Retinal pigment epithelial cell (primary cell): ENCODE results near the gene SPRR2E.
"Not testable (repeated sequence)": the region's sequence is repeated elsewhere in the genome, so short reads cannot be mapped to it uniquely, and the experiment has no call there.

Source experiments
- DNase-seq: peaks from one replicate; pipeline ENCODE4 v3.0.0-alpha.2; 2010; ENCODE audit warnings: low read depth
- H3K4me3 ChIP-seq: 2 replicates; pipeline ENCODE4 v1.5.1; 2011; ENCODE audit warnings: mild to moderate bottlenecking, low read length, control low read depth, moderate library complexity
- TF ChIP-seq, protein P1 (sequence below): conservative IDR thresholded peaks from 2 replicates; pipeline ENCODE4 v1.5.1; 2011; ENCODE audit warnings: low read depth, low read length, control low read depth, inconsistent platforms

SPRR2E gene

DNA sequence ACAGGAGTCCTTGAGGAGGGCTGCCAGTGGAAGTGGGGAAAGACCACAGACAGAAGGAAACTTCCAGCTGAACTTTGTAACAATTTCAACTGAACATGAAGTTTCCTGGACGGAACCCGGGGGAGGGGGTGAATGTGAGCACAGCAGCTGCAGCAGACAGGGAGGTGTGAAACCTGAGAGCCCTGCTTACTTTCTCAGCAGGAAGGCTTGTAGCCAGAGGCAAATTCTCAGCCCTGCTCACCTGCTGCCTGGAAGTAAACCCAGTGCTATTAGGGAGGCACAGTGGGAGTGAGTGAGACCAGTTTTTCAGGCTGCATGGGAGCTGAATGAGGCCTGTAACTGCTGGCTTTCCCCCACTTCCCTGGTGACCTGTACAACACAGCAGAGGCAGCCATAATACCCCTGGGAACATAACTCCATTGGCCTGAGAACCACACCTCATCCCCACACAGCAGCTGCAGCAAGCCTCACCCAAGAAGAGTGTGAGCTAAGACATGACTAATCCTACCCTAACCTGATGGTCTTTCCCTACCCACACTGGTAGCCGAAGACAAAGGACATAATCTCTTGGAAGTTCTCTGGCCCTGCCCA, 28.6 kb upstream of the SPRR2E start:
- no peak overlapping the region for H3K4me3 ChIP-seq
- TF ChIP-seq, protein P1, sequence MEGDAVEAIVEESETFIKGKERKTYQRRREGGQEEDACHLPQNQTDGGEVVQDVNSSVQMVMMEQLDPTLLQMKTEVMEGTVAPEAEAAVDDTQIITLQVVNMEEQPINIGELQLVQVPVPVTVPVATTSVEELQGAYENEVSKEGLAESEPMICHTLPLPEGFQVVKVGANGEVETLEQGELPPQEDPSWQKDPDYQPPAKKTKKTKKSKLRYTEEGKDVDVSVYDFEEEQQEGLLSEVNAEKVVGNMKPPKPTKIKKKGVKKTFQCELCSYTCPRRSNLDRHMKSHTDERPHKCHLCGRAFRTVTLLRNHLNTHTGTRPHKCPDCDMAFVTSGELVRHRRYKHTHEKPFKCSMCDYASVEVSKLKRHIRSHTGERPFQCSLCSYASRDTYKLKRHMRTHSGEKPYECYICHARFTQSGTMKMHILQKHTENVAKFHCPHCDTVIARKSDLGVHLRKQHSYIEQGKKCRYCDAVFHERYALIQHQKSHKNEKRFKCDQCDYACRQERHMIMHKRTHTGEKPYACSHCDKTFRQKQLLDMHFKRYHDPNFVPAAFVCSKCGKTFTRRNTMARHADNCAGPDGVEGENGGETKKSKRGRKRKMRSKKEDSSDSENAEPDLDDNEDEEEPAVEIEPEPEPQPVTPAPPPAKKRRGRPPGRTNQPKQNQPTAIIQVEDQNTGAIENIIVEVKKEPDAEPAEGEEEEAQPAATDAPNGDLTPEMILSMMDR: no peak
- DNase-seq: peak; percentile 46

DNA sequence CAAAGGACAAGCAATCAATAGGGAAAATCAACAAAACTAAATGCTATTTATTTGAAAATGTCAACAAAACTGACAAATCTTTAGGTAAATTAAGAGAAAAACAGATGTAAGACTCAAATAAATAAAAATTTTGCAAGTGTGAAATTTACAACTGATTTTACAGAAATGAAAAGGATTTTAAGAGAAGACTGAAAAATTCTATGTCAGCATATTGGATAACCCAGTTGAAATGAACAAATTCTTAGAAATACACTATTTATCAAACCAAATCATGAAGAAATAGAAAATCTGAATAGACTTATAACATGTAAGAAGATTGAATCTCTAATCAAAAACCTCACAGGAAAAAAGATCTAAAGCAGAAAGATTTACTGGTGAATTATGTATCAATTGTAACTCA, 26.6 kb upstream of the SPRR2E start:
- TF ChIP-seq, protein P1: no peak
- H3K4me3 ChIP-seq: no peak overlapping the region
- DNase-seq: no peak

DNA sequence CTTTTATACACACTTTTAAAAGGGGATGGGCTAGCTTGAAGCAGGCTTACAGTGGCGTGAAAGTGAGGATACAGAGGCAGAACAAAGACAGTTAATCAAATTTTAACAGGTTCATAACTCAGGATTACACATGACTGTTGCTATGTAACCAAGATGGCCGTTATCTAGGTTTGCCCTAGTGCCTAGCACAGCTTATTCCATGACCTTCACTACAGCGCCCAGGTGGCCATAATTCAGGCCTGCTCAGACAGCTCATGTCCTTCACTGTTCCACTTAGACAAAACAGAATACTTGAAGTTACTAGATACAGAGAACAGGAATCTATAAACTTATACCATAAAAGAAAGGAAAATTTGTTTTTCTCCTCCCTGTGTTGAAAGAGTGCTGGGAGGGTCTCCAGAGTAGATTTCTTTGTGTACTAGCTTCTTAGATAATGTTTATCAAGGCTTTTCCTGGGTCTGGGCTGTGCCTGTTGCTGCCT, 25.2 kb upstream of the SPRR2E start:
- no peak overlapping the region for H3K4me3 ChIP-seq
- TF ChIP-seq, protein P1: no peak
- DNase-seq: no peak

DNA sequence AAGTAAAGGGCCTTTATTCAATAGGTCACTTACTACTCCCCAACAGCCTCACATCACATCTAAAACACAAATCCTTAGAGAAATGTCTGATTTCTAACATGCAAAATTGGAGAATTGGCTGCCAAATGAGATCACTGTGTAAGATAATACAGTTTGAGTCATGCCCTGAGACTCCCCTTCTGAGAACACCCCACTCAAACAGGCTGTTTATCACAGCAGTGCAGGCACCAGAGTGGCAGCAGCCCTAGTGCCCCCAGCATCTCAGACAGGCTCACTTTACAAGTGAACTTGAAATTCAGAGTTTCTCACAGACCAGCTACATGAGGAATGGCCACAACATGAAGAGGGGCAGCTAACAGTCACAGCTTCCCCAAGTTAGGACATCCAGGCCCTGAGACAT, 20.9 kb upstream of the SPRR2E start:
- not testable (repeated sequence) for DNase-seq, H3K4me3 ChIP-seq

DNA sequence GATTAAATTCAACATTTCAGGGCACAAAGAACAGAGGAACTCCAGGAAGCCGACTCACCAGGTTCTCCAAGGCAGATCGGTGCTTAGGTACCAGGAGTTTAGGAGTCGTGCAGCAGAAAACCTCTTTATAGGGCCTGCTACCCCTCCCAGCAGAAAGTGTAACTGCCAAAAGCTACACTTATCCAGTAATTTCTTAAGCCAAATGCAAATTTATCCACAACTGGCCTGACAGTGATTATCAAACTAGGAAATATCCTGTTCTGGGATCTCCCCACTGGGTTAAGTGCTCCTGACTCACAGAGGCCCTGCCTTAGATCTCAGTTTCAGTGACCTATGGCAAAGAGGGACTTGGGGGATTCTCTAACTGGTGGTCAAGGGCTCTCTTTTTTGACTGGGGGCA, 19.1 kb upstream of the SPRR2E start, which contains the start of gene SPRR2F:
Gene SPRR2F, minus strand, starts transcription at position 101 of the 400 bp plus-strand sequence. CDS start 783 bp downstream, outside the sequence.
- TF ChIP-seq, protein P1: no peak
- no peak for DNase-seq
- H3K4me3 ChIP-seq: no peak within 1 kb of the TSS

DNA sequence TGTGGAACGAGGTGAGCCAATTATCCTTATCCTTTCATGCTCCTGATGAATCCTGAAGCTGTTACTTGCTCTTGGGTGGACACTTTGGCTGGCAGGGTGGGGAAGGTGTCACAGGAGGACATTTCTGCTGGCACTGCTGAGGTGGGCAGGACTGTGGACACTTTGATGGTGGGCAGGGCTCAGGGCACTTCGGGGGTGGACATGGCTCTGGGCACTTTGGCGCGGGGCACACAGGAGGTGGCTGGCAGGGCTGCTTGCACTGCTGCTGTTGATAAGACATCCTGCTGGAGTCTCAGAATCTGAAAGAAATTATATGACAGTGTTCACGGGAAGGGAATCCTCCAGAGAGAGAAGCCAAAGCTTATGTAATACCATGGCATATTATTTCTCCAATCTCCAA, 18.1 kb upstream of the SPRR2E start:
- not testable (repeated sequence) for DNase-seq, H3K4me3 ChIP-seq

DNA sequence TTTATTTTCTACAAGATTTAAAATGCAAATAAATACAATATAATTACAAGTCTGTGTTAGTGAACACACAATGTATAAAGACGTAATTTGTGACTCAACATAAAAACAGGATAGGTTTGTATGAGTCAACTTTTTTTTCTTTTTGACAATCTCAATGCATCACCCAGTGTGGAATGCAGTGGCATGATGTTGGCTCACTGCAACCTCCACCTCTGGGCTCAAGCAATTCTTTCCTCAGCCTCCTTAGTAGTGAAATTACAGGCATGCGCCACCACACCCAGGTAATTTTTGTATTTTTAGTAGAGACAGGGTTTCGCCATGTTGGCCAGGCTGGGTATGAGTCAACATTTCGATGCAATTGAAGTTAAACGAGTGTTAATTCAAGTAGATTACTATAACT, 5.9 kb upstream of the SPRR2E start:
- peak; percentile 52 for DNase-seq
- no peak overlapping the region for H3K4me3 ChIP-seq
- TF ChIP-seq, protein P1: no peak

DNA sequence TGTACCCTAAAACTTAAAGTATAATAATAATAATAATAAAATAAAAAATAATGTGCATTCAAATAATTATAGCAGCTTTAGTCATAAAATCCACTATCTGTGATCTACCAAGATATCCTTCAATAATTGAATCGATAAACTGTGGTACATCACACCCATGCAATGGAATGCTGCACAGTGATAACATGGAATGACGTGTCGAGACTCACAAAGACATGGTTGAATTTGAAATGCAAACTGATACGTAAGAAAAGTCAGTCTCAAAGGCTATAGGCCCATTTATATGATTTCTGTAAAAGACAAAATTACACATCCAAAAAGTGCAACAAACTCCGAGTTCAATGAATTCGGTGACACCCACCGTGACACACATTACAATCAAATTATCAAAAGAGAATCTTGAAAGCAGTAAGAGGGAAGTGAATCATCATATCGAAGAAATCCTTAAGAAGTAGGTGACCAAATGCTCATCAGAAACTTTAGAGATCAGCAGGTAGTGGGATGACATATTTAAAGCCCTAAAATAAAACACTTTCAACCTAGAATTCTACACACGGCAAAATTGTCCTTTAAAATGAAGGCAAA, 5.2 kb upstream of the SPRR2E start:
- TF ChIP-seq, protein P1: no peak
- H3K4me3 ChIP-seq: no peak overlapping the region
- no peak for DNase-seq
